Breast epithelium (tissue), 3 donors: ENCODE data around the gene SLC8A2.

Experiments used
- CTCF ChIP-seq, 3 donors: fragments of 450-650 bp; IDR thresholded peaks; one replicate each; pipeline ENCODE4 v1.5.1; 2016 to 2017; ENCODE audit warnings: antibody characterized with exemption in 3 of 3, mild to moderate bottlenecking in 3 of 3, moderate library complexity in 3 of 3
- POLR2A ChIP-seq: fragments of 450-650 bp; IDR thresholded peaks from one replicate; pipeline ENCODE4 v1.6.1; 2016; ENCODE audit warnings: antibody characterized with exemption, mild to moderate bottlenecking, moderate library complexity

GRCh38 chr19:47499371-47499770, 27.7 kb upstream of the SLC8A2 start:
- TF ChIP-seq CTCF (IDR thresholded peaks at IDR 0.05), result no peak
- TF ChIP-seq POLR2A, result no peak
